WTC11 (cell line): ENCODE measurements around the gene ARHGAP45. TPM values are rescaled to one million over a fixed set of nuclear protein-coding genes. Genes with fewer than 3 reads are reported as not detected.

ENCODE experiments used
- ATF1 ChIP-seq: sonication (generic); formaldehyde crosslinking; IDR thresholded peaks from 2 replicates; pipeline ENCODE4 v1.8.1; 2023; ENCODE audit warnings: mild to moderate bottlenecking, moderate library complexity, missing genetic modification reagents
- ATF3 ChIP-seq: sonication (generic); formaldehyde crosslinking; conservative IDR thresholded peaks from 2 replicates; pipeline ENCODE4 v1.8.1; 2022; ENCODE audit warnings: mild to moderate bottlenecking, missing genetic modification reagents
- CREB1 ChIP-seq: sonication (generic); formaldehyde crosslinking; IDR thresholded peaks from 2 replicates; pipeline ENCODE4 v1.8.0; 2023; ENCODE audit warnings: mild to moderate bottlenecking, missing genetic modification reagents
- CREM ChIP-seq: sonication (generic); formaldehyde crosslinking; IDR thresholded peaks from 2 replicates; pipeline ENCODE4 v1.8.1; 2022; ENCODE audit warnings: mild to moderate bottlenecking, missing genetic modification reagents, moderate library complexity
- E2F1 ChIP-seq: sonication (generic); formaldehyde crosslinking; IDR thresholded peaks from 2 replicates; pipeline ENCODE4 v1.8.0; 2022; ENCODE audit warnings: mild to moderate bottlenecking, missing genetic modification reagents
- EMX1 ChIP-seq: fragments of 250-450 bp; sonication (Bioruptor Pico); IDR thresholded peaks from 2 replicates; pipeline ENCODE4 v1.8.0; 2021; ENCODE audit warnings: mild to moderate bottlenecking
- IRF2 ChIP-seq: sonication (generic); formaldehyde crosslinking; IDR thresholded peaks from 2 replicates; pipeline ENCODE4 v1.8.0; 2022; ENCODE audit warnings: low read depth, missing genetic modification reagents, borderline replicate concordance
- JUN ChIP-seq: sonication (generic); formaldehyde crosslinking; IDR thresholded peaks from 2 replicates; pipeline ENCODE4 v1.8.0; 2023; ENCODE audit warnings: mild to moderate bottlenecking, missing genetic modification reagents
- NFYB ChIP-seq: sonication (generic); formaldehyde crosslinking; conservative IDR thresholded peaks from 2 replicates; pipeline ENCODE4 v1.8.0; 2022; ENCODE audit warnings: low read depth, missing genetic modification reagents
- RORB ChIP-seq: fragments of 250-450 bp; sonication (Bioruptor Pico); IDR thresholded peaks from 2 replicates; pipeline ENCODE4 v1.9.0; 2021; ENCODE audit warnings: mild to moderate bottlenecking
- TEAD1 ChIP-seq: sonication (generic); formaldehyde crosslinking; IDR thresholded peaks from 2 replicates; pipeline ENCODE4 v1.8.0; 2022; ENCODE audit warnings: mild to moderate bottlenecking, missing genetic modification reagents
- USF1 ChIP-seq: sonication (generic); formaldehyde crosslinking; IDR thresholded peaks from 2 replicates; pipeline ENCODE4 v1.8.0; 2022; ENCODE audit warnings: mild to moderate bottlenecking, missing genetic modification reagents
- ZBTB21 ChIP-seq: sonication (generic); formaldehyde crosslinking; IDR thresholded peaks from 2 replicates; pipeline ENCODE4 v1.8.1; 2023; ENCODE audit warnings: mild to moderate bottlenecking, missing genetic modification reagents, borderline replicate concordance
- ZNF121 ChIP-seq: sonication (generic); formaldehyde crosslinking; IDR thresholded peaks from 2 replicates; pipeline ENCODE4 v1.8.0; 2023; ENCODE audit warnings: missing genetic modification reagents
- ZNF232 ChIP-seq: sonication (generic); formaldehyde crosslinking; IDR thresholded peaks from 2 replicates; pipeline ENCODE4 v1.8.0; 2022; ENCODE audit warnings: mild to moderate bottlenecking, missing genetic modification reagents
- ZNF263 ChIP-seq: sonication (generic); formaldehyde crosslinking; IDR thresholded peaks from 2 replicates; pipeline ENCODE4 v1.8.1; 2022; ENCODE audit warnings: low read depth, mild to moderate bottlenecking, moderate library complexity, missing genetic modification reagents
- ZNF281 ChIP-seq: sonication (generic); formaldehyde crosslinking; IDR thresholded peaks from 2 replicates; pipeline ENCODE4 v1.8.0; 2023; ENCODE audit warnings: mild to moderate bottlenecking, missing genetic modification reagents
- ZNF416 ChIP-seq: fragments of 250-450 bp; sonication (Bioruptor Pico); IDR thresholded peaks from 2 replicates; pipeline ENCODE4 v1.9.0; 2021; ENCODE audit warnings: mild to moderate bottlenecking, inconsistent platforms
- total RNA-seq: library from RNA; stranded (reverse); gene quantifications from 3 replicates; pipeline ENCODE4 v1.2.3, GENCODE V29; 2021
- TF ChIP-seq, protein P1 (sequence below): sonication (generic); formaldehyde crosslinking; IDR thresholded peaks from 2 replicates; pipeline ENCODE4 v1.8.1; 2023; ENCODE audit warnings: mild to moderate bottlenecking, moderate library complexity, missing genetic modification reagents
- TF ChIP-seq, protein P2 (sequence below): sonication (generic); formaldehyde crosslinking; IDR thresholded peaks from 2 replicates; pipeline ENCODE4 v1.8.1; 2022; ENCODE audit warnings: mild to moderate bottlenecking, moderate library complexity, missing genetic modification reagents
- TF ChIP-seq, protein P3 (sequence below): sonication (generic); formaldehyde crosslinking; conservative IDR thresholded peaks from 2 replicates; pipeline ENCODE4 v1.8.1; 2023; ENCODE audit warnings: mild to moderate bottlenecking, low read depth, missing genetic modification reagents, moderate library complexity
- TF ChIP-seq, protein P4 (sequence below): fragments of 200-600 bp; IDR thresholded peaks from 2 replicates; pipeline ENCODE4 v1.8.0; 2022; ENCODE audit warnings: antibody characterized with exemption
- TF ChIP-seq, protein P5 (sequence below): sonication (generic); formaldehyde crosslinking; IDR thresholded peaks from 2 replicates; pipeline ENCODE4 v1.8.1; 2022; ENCODE audit warnings: missing genetic modification reagents, borderline replicate concordance
- TF ChIP-seq, protein P6 (sequence below): fragments of 250-450 bp; sonication (Bioruptor Pico); IDR thresholded peaks from 2 replicates; pipeline ENCODE4 v1.9.0; 2021; ENCODE audit warnings: moderate library complexity, mild to moderate bottlenecking, inconsistent platforms, borderline replicate concordance

ARHGAP45 gene
- total RNA-seq, 1 experiment from 2014 or later: 40.9 TPM

- TF ChIP-seq, protein P1, sequence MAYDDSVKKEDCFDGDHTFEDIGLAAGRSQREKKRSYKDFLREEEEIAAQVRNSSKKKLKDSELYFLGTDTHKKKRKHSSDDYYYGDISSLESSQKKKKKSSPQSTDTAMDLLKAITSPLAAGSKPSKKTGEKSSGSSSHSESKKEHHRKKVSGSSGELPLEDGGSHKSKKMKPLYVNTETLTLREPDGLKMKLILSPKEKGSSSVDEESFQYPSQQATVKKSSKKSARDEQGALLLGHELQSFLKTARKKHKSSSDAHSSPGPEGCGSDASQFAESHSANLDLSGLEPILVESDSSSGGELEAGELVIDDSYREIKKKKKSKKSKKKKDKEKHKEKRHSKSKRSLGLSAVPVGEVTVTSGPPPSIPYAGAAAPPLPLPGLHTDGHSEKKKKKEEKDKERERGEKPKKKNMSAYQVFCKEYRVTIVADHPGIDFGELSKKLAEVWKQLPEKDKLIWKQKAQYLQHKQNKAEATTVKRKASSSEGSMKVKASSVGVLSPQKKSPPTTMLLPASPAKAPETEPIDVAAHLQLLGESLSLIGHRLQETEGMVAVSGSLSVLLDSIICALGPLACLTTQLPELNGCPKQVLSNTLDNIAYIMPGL: peak; percentile 87; the same call in 1 of the 2 replicates
- TF ChIP-seq RORB (CRISPR knock-in tag) (no peak), CREB1 (CRISPR knock-in tag) (no peak), ZNF121 (CRISPR knock-in tag) (no peak), E2F1 (no peak), ZNF416 (peak; percentile 60; the same call in 1 of the 2 replicates), EMX1 (CRISPR knock-in tag) (no peak), ZNF263 (no peak), NFYB (CRISPR knock-in tag) (peak; percentile 91), ATF3 (CRISPR knock-in tag) (no peak), JUN (CRISPR knock-in tag) (no peak), USF1 (CRISPR knock-in tag) (no peak; the same call in 1 of the 2 replicates), ZNF281 (CRISPR knock-in tag) (no peak), IRF2 (CRISPR knock-in tag) (no peak), ATF1 (no peak), ZBTB21 (CRISPR knock-in tag) (no peak), CREM (CRISPR knock-in tag) (no peak), TEAD1 (CRISPR knock-in tag) (no peak), ZNF232 (no peak)
- TF ChIP-seq, protein P2, sequence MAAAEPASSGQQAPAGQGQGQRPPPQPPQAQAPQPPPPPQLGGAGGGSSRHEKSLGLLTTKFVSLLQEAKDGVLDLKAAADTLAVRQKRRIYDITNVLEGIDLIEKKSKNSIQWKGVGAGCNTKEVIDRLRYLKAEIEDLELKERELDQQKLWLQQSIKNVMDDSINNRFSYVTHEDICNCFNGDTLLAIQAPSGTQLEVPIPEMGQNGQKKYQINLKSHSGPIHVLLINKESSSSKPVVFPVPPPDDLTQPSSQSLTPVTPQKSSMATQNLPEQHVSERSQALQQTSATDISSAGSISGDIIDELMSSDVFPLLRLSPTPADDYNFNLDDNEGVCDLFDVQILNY (CRISPR knock-in tag): peak; percentile 90; the same call in 1 of the 2 replicates
- TF ChIP-seq, protein P3, sequence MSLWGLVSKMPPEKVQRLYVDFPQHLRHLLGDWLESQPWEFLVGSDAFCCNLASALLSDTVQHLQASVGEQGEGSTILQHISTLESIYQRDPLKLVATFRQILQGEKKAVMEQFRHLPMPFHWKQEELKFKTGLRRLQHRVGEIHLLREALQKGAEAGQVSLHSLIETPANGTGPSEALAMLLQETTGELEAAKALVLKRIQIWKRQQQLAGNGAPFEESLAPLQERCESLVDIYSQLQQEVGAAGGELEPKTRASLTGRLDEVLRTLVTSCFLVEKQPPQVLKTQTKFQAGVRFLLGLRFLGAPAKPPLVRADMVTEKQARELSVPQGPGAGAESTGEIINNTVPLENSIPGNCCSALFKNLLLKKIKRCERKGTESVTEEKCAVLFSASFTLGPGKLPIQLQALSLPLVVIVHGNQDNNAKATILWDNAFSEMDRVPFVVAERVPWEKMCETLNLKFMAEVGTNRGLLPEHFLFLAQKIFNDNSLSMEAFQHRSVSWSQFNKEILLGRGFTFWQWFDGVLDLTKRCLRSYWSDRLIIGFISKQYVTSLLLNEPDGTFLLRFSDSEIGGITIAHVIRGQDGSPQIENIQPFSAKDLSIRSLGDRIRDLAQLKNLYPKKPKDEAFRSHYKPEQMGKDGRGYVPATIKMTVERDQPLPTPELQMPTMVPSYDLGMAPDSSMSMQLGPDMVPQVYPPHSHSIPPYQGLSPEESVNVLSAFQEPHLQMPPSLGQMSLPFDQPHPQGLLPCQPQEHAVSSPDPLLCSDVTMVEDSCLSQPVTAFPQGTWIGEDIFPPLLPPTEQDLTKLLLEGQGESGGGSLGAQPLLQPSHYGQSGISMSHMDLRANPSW (CRISPR knock-in tag): no peak
- TF ChIP-seq, protein P4, sequence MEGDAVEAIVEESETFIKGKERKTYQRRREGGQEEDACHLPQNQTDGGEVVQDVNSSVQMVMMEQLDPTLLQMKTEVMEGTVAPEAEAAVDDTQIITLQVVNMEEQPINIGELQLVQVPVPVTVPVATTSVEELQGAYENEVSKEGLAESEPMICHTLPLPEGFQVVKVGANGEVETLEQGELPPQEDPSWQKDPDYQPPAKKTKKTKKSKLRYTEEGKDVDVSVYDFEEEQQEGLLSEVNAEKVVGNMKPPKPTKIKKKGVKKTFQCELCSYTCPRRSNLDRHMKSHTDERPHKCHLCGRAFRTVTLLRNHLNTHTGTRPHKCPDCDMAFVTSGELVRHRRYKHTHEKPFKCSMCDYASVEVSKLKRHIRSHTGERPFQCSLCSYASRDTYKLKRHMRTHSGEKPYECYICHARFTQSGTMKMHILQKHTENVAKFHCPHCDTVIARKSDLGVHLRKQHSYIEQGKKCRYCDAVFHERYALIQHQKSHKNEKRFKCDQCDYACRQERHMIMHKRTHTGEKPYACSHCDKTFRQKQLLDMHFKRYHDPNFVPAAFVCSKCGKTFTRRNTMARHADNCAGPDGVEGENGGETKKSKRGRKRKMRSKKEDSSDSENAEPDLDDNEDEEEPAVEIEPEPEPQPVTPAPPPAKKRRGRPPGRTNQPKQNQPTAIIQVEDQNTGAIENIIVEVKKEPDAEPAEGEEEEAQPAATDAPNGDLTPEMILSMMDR: no peak
- TF ChIP-seq, protein P5, sequence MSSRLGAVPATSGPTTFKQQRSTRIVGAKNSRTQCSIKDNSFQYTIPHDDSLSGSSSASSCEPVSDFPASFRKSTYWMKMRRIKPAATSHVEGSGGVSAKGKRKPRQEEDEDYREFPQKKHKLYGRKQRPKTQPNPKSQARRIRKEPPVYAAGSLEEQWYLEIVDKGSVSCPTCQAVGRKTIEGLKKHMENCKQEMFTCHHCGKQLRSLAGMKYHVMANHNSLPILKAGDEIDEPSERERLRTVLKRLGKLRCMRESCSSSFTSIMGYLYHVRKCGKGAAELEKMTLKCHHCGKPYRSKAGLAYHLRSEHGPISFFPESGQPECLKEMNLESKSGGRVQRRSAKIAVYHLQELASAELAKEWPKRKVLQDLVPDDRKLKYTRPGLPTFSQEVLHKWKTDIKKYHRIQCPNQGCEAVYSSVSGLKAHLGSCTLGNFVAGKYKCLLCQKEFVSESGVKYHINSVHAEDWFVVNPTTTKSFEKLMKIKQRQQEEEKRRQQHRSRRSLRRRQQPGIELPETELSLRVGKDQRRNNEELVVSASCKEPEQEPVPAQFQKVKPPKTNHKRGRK: no peak
- TF ChIP-seq, protein P6, sequence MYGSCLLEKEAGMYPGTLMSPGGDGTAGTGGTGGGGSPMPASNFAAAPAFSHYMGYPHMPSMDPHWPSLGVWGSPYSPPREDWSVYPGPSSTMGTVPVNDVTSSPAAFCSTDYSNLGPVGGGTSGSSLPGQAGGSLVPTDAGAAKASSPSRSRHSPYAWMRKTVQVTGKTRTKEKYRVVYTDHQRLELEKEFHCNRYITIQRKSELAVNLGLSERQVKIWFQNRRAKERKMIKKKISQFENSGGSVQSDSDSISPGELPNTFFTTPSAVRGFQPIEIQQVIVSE (CRISPR knock-in tag): no peak
These were observed 36.8 kb downstream of the ARHGAP45 start, which contains the start of gene GPX4 (continued) for GRCh38 chr19:1103708-1104310.
